Spleen (tissue), 11 donors: ENCODE data around the gene RUBCNL. TPM values are rescaled to one million over a fixed set of nuclear protein-coding genes. Genes with fewer than 3 reads are reported as not detected.

Experiments
- DNase-seq: peaks from one replicate; pipeline ENCODE4 v3.0.0-alpha.2; 2020
- H3K27ac ChIP-seq, 8 donors: fragments of 200-600 bp; sonication (generic) in 7 of 8; 1 replicate in 4 of 8; 2 replicates in 4 of 8; pipeline versions ENCODE4 v1.5.0 to v1.8.0; 2016 to 2021; ENCODE audit warnings: inconsistent platforms in 4 of 8, mild to moderate bottlenecking in 4 of 8, moderate library complexity in 1 of 8
- H3K27me3 ChIP-seq, 7 donors: fragments of 200-600 bp; sonication (generic) in 6 of 7; replicated peaks in 1 of 7; 1 replicate in 4 of 7; 2 replicates in 3 of 7; pipeline versions ENCODE4 v1.5.0 to v1.8.0; 2016 to 2021; ENCODE audit warnings: inconsistent platforms in 3 of 7, mild to moderate bottlenecking in 1 of 7
- H3K36me3 ChIP-seq, 6 donors: fragments of 200-600 bp; sonication (generic) in 5 of 6; 1 replicate in 4 of 6; 2 replicates in 2 of 6; pipeline versions ENCODE4 v1.5.0 to v1.8.0; 2016 to 2021; ENCODE audit warnings: inconsistent platforms in 2 of 6
- H3K4me1 ChIP-seq, 6 donors: fragments of 200-600 bp; sonication (generic) in 5 of 6; 1 replicate in 3 of 6; 2 replicates in 3 of 6; pipeline versions ENCODE4 v1.5.0 to v1.8.0; 2016 to 2021; ENCODE audit warnings: inconsistent platforms in 3 of 6
- H3K4me3 ChIP-seq, 8 donors: fragments of 200-600 bp; sonication (generic) in 7 of 8; 1 replicate in 4 of 8; 2 replicates in 4 of 8; pipeline versions ENCODE4 v1.5.0 to v1.8.0; 2016 to 2021; ENCODE audit warnings: inconsistent platforms in 4 of 8, mild to moderate bottlenecking in 4 of 8, moderate library complexity in 2 of 8
- H3K9me3 ChIP-seq, 8 donors: fragments of 200-600 bp; sonication (generic) in 7 of 8; 1 replicate in 4 of 8; 2 replicates in 4 of 8; pipeline versions ENCODE4 v1.5.0 to v1.8.0; 2016 to 2021; ENCODE audit warnings: inconsistent platforms in 4 of 8
- POLR2A ChIP-seq, 3 donors: fragments of 450-650 bp; IDR thresholded peaks; one replicate each; pipeline ENCODE4 v1.5.1; 2017; ENCODE audit warnings: antibody characterized with exemption in 3 of 3, mild to moderate bottlenecking in 1 of 3
- POLR2AphosphoS5 ChIP-seq, 3 donors: sonication (generic); formaldehyde crosslinking; IDR thresholded peaks; one replicate each; pipeline ENCODE4 v1.5.1; 2017; ENCODE audit warnings: antibody characterized with exemption in 3 of 3
- WGBS, 5 donors: extraction: QIAGEN DNeasy Blood & Tissue Kit in 3 of 5; methylation state at CpG; one replicate each; pipeline versions ENCODE4 v1.1.5 to v1.1.7; 2013 to 2018; 5-methylcytosine and 5-hydroxymethylcytosine counted together
- intact Hi-C: fragments of 100-400 bp; cut with DNase I; formaldehyde crosslinking; loops from one replicate; pipeline ENCODE4 v1.15.0; 2023; ENCODE audit warnings: low total_unique reads
- polyA plus RNA-seq, 3 donors: library from polyadenylated mRNA; stranded (reverse); fragments of 200-250 nt; gene quantifications; one replicate each; pipeline ENCODE4 v1.2.1, GENCODE V29; 2013
- total RNA-seq, 7 donors: library from RNA; depleted of rRNA in 3 of 7; stranded (reverse); fragments of >200 nt in 3 of 7; fragmentation: NEBNext Ultra II Directional in 4 of 7; extraction: Animal tissue kit (Norgen Biotek cat#: 25700) in 4 of 7; gene quantifications; one replicate each; pipeline versions ENCODE4 v1.1.0 to v1.2.1, GENCODE V29; 2016 to 2021
- TF ChIP-seq, protein P1 (sequence below), 11 experiments: fragments of 200-600 bp in 7 of 11; fragments of 450-650 bp in 4 of 11; sonication (generic) in 4 of 11; IDR thresholded peaks in 8 of 11; conservative IDR thresholded peaks in 3 of 11; 1 replicate in 7 of 11; 2 replicates in 4 of 11; pipeline versions ENCODE4 v1.4.0 to v1.8.0; 2016 to 2021; ENCODE audit warnings: antibody characterized with exemption in 11 of 11, inconsistent platforms in 4 of 11, mild to moderate bottlenecking in 1 of 11
- donor health status: healthy with polysubstance abuse.
- donor health status: DM: no; HTN: no; CAD: no; lungs with moderate emphysema.
- donor health status: DM: no; HTN: no; CAD: no.
- donor health status: Bipolar disorder and iron deficiency.
- donor health status: healthy.
- donor health status: DM: no; HTN: no; CAD: no.
- donor health status: DM: yes; HTN: yes; CAD: no.

Gene RUBCNL
- total and polyA plus RNA-seq, 10 donors = 28.9 to 77.2 (median 48.4) TPM

DNA sequence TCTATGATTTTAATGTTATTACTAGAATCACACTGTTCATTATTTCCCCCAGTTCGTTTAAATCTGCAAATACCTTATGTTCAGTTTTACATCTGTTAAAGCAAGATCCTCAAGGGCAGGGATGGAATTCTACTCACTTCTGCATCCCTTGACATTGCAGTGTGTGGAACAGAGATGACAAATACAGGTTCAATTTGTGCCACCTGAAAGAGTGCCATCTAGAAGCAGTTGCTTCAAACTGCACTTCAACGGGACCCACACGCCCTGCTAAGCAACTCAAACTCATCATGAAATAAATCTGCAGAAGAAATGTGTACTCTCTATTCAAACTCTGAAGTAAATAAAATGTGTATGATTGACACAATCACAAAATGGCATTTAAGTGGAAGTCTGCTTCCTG lies 44.5 kb downstream of the RUBCNL start:
- Histone ChIP-seq H3K27me3 (no peaks in the 10 kb centered on the region), H3K9me3 (no peaks in the 10 kb centered on the region), H3K4me1 (peaks cover 0 to 60% (median 41%) of the 10 kb centered on the region in 6 donors), H3K36me3 (peaks cover 0 to 68% (median 20%) of the 10 kb centered on the region in 6 donors), H3K4me3 (no peak overlapping the region), H3K27ac (peak overlapping the region in 3 of 8 donors; percentile 55 to 83 (median 81))
- 67 to 77% (median 67%) methylated on average over 3 of the region's 3 CpGs for WGBS, 5 donors
- no peak for DNase-seq
- intact Hi-C loops = no loop called here
- TF ChIP-seq, protein P1, sequence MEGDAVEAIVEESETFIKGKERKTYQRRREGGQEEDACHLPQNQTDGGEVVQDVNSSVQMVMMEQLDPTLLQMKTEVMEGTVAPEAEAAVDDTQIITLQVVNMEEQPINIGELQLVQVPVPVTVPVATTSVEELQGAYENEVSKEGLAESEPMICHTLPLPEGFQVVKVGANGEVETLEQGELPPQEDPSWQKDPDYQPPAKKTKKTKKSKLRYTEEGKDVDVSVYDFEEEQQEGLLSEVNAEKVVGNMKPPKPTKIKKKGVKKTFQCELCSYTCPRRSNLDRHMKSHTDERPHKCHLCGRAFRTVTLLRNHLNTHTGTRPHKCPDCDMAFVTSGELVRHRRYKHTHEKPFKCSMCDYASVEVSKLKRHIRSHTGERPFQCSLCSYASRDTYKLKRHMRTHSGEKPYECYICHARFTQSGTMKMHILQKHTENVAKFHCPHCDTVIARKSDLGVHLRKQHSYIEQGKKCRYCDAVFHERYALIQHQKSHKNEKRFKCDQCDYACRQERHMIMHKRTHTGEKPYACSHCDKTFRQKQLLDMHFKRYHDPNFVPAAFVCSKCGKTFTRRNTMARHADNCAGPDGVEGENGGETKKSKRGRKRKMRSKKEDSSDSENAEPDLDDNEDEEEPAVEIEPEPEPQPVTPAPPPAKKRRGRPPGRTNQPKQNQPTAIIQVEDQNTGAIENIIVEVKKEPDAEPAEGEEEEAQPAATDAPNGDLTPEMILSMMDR (IDR thresholded peaks at IDR 0.05 in 8 of 11, conservative IDR thresholded peaks at IDR 0.05 in 3 of 11) = no peak
- TF ChIP-seq POLR2AphosphoS5 (IDR thresholded peaks at IDR 0.05) (no peak), POLR2A (IDR thresholded peaks at IDR 0.05) (no peak)

DNA sequence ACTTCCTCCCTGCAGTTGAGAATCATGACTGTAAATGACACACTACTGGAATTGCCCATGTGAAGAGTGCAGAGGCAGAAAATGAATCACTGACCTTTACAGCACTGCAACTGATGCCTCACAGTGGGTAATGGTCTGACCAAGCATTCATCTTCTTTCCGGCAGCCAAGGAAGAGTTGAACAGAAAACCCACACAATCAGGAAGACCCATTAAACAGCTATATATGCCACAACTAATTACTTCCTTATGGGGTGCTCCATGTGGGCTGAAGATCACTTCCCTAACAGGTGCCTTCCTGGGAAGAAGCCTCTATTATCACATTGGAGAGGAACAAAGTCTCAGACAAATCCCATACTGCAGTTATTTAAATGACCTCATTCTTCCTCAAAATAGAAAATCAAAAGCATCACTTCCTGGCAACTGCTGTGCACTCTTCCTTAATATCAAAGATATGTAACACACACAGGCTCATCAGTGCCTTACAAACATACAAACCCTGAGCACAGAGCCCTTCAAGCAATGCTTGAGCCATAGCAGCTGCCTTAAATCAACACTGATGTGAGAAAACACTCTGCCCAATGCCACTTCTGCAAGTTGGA lies 45.8 kb downstream of the RUBCNL start:
- Histone ChIP-seq H3K9me3 (peaks cover 0 to 10% (median 7%) of the 10 kb centered on the region in 8 donors), H3K4me3 (no peak overlapping the region), H3K27me3 (no peaks in the 10 kb centered on the region), H3K27ac (peak overlapping the region; percentile 1 to 83 (median 60)), H3K4me1 (peaks cover 0 to 62% (median 41%) of the 10 kb centered on the region in 6 donors), H3K36me3 (peaks cover 0 to 55% (median 20%) of the 10 kb centered on the region in 6 donors)
- intact Hi-C loops = no loop called here
- DNase-seq = no peak
- peak in 1 of 3 donors; percentile 53 for TF ChIP-seq POLR2AphosphoS5 (IDR thresholded peaks at IDR 0.05)
- TF ChIP-seq, protein P1 (IDR thresholded peaks at IDR 0.05 in 8 of 11, conservative IDR thresholded peaks at IDR 0.05 in 3 of 11) = no peak
- 21 to 83% (median 50%) methylated on average over 1 of the region's 1 CpG for WGBS, 5 donors

DNA sequence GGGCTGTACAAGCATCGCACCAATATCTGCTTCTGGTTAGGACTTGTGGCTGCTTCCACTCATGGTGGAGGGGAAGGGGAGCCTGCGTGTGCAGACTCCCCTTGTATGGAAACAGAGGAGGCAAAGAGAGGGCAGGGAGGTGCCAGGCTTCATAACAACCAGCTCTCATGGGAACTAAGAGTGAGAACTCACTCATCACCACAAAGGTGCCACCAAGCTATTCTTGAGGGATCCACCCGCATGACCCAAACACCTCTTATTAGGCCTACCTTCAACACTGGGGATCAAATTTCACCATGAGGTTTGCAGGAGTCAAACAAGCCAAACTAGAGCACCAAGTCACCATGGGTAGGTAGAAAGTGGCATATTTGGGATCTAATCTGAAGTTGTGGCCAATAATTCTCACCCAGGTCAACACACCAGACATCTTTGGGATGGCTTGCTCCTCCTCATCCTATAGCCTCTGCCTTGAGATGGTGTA lies 46.4 kb downstream of the RUBCNL start:
- intact Hi-C loops = no loop called here
- TF ChIP-seq, protein P1 (IDR thresholded peaks at IDR 0.05 in 8 of 11, conservative IDR thresholded peaks at IDR 0.05 in 3 of 11) = no peak
- TF ChIP-seq POLR2AphosphoS5 (IDR thresholded peaks at IDR 0.05) = no peak
- no peak for TF ChIP-seq POLR2A (IDR thresholded peaks at IDR 0.05)
- no peak for DNase-seq
- Histone ChIP-seq H3K9me3 (peaks cover 0 to 10% (median 7%) of the 10 kb centered on the region in 8 donors), H3K27me3 (no peaks in the 10 kb centered on the region), H3K36me3 (peaks cover 0 to 49% (median 20%) of the 10 kb centered on the region in 6 donors), H3K27ac (peak overlapping the region; percentile 10 to 83 (median 60)), H3K4me1 (peaks cover 0 to 62% (median 41%) of the 10 kb centered on the region in 6 donors), H3K4me3 (no peak overlapping the region)
- WGBS, 5 donors = 86 to 98% (median 94%) methylated on average over 3 of the region's 3 CpGs

DNA sequence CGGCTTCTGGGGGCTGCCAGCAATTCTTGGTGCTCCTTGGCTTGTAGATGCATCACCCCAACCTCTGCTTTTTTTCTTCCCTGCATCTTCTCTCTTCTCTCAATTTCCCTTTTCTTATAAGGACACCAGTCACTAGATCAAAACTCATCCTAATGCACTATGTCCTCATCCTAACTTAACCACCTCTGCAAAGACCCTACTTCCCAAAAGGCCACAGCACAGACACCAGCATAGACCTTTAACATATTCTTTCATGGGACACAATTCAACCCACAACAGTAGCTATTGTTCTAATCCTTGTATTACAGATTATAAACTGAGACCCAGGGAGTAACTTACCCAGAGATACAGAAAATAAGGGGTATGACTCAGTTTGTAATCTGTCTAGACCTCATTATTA lies 47.0 kb downstream of the RUBCNL start:
- Histone ChIP-seq H3K27me3 (no peaks in the 10 kb centered on the region), H3K4me1 (peaks cover 0 to 62% (median 41%) of the 10 kb centered on the region in 6 donors), H3K36me3 (peaks cover 0 to 43% (median 15%) of the 10 kb centered on the region in 6 donors), H3K27ac (peak overlapping the region in 6 of 8 donors; percentile 55 to 83 (median 74)), H3K9me3 (peaks cover 0 to 10% (median 7%) of the 10 kb centered on the region in 8 donors), H3K4me3 (no peak overlapping the region)
- TF ChIP-seq POLR2A (IDR thresholded peaks at IDR 0.05) (no peak), POLR2AphosphoS5 (IDR thresholded peaks at IDR 0.05) (no peak)
- TF ChIP-seq, protein P1 (IDR thresholded peaks at IDR 0.05 in 8 of 11, conservative IDR thresholded peaks at IDR 0.05 in 3 of 11) = no peak
- intact Hi-C loops = no loop called here
- no peak for DNase-seq
- WGBS, 5 donors = 89 to 100% (median 97%) methylated on average over 1 of the region's 1 CpG
